KMS-11 (cell line): ENCODE measurements around the gene MINPP1.
A peak's percentile ranks its signal among the peaks of the same experiment; 100 is the strongest.

ENCODE experiments used
- H2AFZ ChIP-seq: fragments of 200-600 bp; sonication (generic); 2 replicates; pipeline ENCODE4 v1.6.1; 2016; ENCODE audit warnings: antibody characterized with exemption, mixed run types, low read depth
- H3K27ac ChIP-seq: fragments of 200-600 bp; sonication (generic); 2 replicates; pipeline ENCODE4 v1.6.1; 2016; ENCODE audit warnings: mild to moderate bottlenecking, mixed run types
- H3K27me3 ChIP-seq: fragments of 200-600 bp; sonication (generic); 2 replicates; pipeline ENCODE4 v1.6.1; 2017; ENCODE audit warnings: mild to moderate bottlenecking, low read depth, mixed run types, moderate library complexity; ENCODE audit not compliant: insufficient read depth
- H3K36me3 ChIP-seq: fragments of 200-600 bp; sonication (generic); 2 replicates; pipeline ENCODE4 v1.6.1; 2017; ENCODE audit warnings: mild to moderate bottlenecking, mixed run types; ENCODE audit not compliant: insufficient read depth
- H3K4me1 ChIP-seq: fragments of 200-600 bp; sonication (generic); 2 replicates; pipeline ENCODE4 v1.6.1; 2016; ENCODE audit warnings: mild to moderate bottlenecking, low read depth, mixed run types; ENCODE audit not compliant: poor library complexity, severe bottlenecking
- H3K4me2 ChIP-seq: fragments of 200-600 bp; sonication (generic); 2 replicates; pipeline ENCODE4 v1.7.0; 2016; ENCODE audit warnings: mild to moderate bottlenecking, mixed run types
- H3K4me3 ChIP-seq: fragments of 200-600 bp; sonication (generic); IDR thresholded peaks from 2 replicates; pipeline ENCODE4 v1.6.1; 2017; ENCODE audit warnings: low read depth, low read length, mixed read lengths; ENCODE audit not compliant: insufficient read depth
- H3K79me2 ChIP-seq: fragments of 200-600 bp; sonication (generic); 2 replicates; pipeline ENCODE4 v1.6.1; 2016; ENCODE audit warnings: low read depth, mixed run types; ENCODE audit not compliant: insufficient read depth
- H3K9ac ChIP-seq: fragments of 200-600 bp; sonication (generic); 2 replicates; pipeline ENCODE4 v1.6.1; 2016; ENCODE audit warnings: mild to moderate bottlenecking, mixed run types
- H4K20me1 ChIP-seq: fragments of 200-600 bp; sonication (generic); 2 replicates; pipeline ENCODE4 v1.6.1; 2016; ENCODE audit warnings: mild to moderate bottlenecking, mixed run types; ENCODE audit not compliant: insufficient read depth
- CTCF ChIP-seq: fragments of 200-600 bp; sonication (generic); conservative IDR thresholded peaks from 2 replicates; pipeline ENCODE4 v1.6.1; 2017; ENCODE audit warnings: low read depth, mild to moderate bottlenecking, antibody characterized with exemption, low read length, moderate library complexity, mixed read lengths

MINPP1 gene

GRCh38 chr10:87523731-87524130, 19.0 kb downstream of the MINPP1 start:
- Histone ChIP-seq H3K36me3 (no peaks in the 10 kb centered on the region; the same call in 1 of the 2 replicates), H3K4me2 (no peak overlapping the region)

GRCh38 chr10:87524296-87524695, 19.6 kb downstream of the MINPP1 start:
- no peak overlapping the region for H3K4me2 ChIP-seq
- no peaks in the 10 kb centered on the region; the same call in 1 of the 2 replicates for H3K36me3 ChIP-seq
- TF ChIP-seq CTCF, result no peak
- peaks cover 19% of the 10 kb centered on the region for H3K4me1 ChIP-seq
- H3K79me2 ChIP-seq, result peaks cover 7% of the 10 kb centered on the region; the same call in 1 of the 2 replicates
- no peak overlapping the region for H3K27ac ChIP-seq
- no peak overlapping the region for H2AFZ ChIP-seq
- H4K20me1 ChIP-seq, result no peaks in the 10 kb centered on the region
- H3K4me3 ChIP-seq, result no peak overlapping the region
- no peaks in the 10 kb centered on the region for H3K27me3 ChIP-seq
- no peak overlapping the region for H3K9ac ChIP-seq

More at GRCh38 chr10:87523731-87524130, 19.0 kb downstream of the MINPP1 start:
- no peak overlapping the region for H2AFZ ChIP-seq
- H3K9ac ChIP-seq, result no peak overlapping the region
- no peaks in the 10 kb centered on the region for H4K20me1 ChIP-seq
- no peak overlapping the region for H3K27ac ChIP-seq
- H3K4me3 ChIP-seq, result no peak overlapping the region
- TF ChIP-seq CTCF, result no peak
- H3K27me3 ChIP-seq, result no peaks in the 10 kb centered on the region
- peaks cover 7% of the 10 kb centered on the region; the same call in 1 of the 2 replicates for H3K79me2 ChIP-seq
- peaks cover 25% of the 10 kb centered on the region for H3K4me1 ChIP-seq

GRCh38 chr10:87531908-87532622, 27.4 kb downstream of the MINPP1 start:
- Histone ChIP-seq H3K4me3 (no peak overlapping the region), H3K27ac (peak overlapping the region; percentile 19; the same call in 1 of the 2 replicates), H3K36me3 (no peaks in the 10 kb centered on the region), H4K20me1 (no peaks in the 10 kb centered on the region), H3K4me1 (peaks cover 53% of the 10 kb centered on the region), H2AFZ (no peak overlapping the region), H3K9ac (no peak overlapping the region), H3K4me2 (no peak overlapping the region), H3K79me2 (peaks cover 7% of the 10 kb centered on the region; the same call in 1 of the 2 replicates), H3K27me3 (no peaks in the 10 kb centered on the region)
- no peak for TF ChIP-seq CTCF

- Histone ChIP-seq H3K27me3 (no peaks in the 10 kb centered on the region), H3K9ac (no peak overlapping the region), H3K4me1 (peaks cover 58% of the 10 kb centered on the region), H3K4me2 (no peak overlapping the region), H3K27ac (peak overlapping the region; percentile 19; the same call in 1 of the 2 replicates), H3K79me2 (peaks cover 5% of the 10 kb centered on the region; the same call in 1 of the 2 replicates), H3K36me3 (no peaks in the 10 kb centered on the region), H4K20me1 (no peaks in the 10 kb centered on the region), H3K4me3 (no peak overlapping the region), H2AFZ (no peak overlapping the region)
- no peak for TF ChIP-seq CTCF
These were observed 28.0 kb downstream of the MINPP1 start for GRCh38 chr10:87532696-87533095.
